Measurements from ENCODE around the gene EHD1. TPM values are rescaled to one million over a fixed set of nuclear protein-coding genes. Genes with fewer than 3 reads are reported as not detected.
A peak's percentile ranks its signal among the peaks of the same experiment; 100 is the strongest.

The EHD1 gene
- total RNA-seq, 4 donors from 2014 or later: 47.8 to 85.4 (median 76.8) TPM

- TF ChIP-seq POLR2AphosphoS5 (IDR thresholded peaks at IDR 0.05): no peak
- TF ChIP-seq CTCF (IDR thresholded peaks at IDR 0.05): no peak
- no peak for TF ChIP-seq POLR2A (IDR thresholded peaks at IDR 0.05)
- no peak for TF ChIP-seq EP300 (IDR thresholded peaks at IDR 0.05)
- H3K27ac ChIP-seq: peak overlapping the region; percentile 67
- DNase-seq (ENCODE audit: low spot score in 2 of 2): no peak
- peaks cover 78% of the 10 kb centered on the region for H3K4me1 ChIP-seq
- peaks cover 22% of the 10 kb centered on the region for H3K36me3 ChIP-seq
- WGBS: 55% methylated on average over 9 of the region's 21 CpGs
- no peaks in the 10 kb centered on the region for H3K27me3 ChIP-seq
- no peak overlapping the region for H3K4me3 ChIP-seq
- no peaks in the 10 kb centered on the region for H3K9me3 ChIP-seq
Measured at GRCh38 chr11:64868904-64869570, 9.4 kb downstream of the EHD1 start.

GRCh38 chr11:64867748-64868462, 10.5 kb downstream of the EHD1 start:
- Histone ChIP-seq H3K27ac (peak overlapping the region; percentile 67), H3K9me3 (no peaks in the 10 kb centered on the region), H3K4me1 (peaks cover 82% of the 10 kb centered on the region), H3K36me3 (peaks cover 13% of the 10 kb centered on the region), H3K27me3 (no peaks in the 10 kb centered on the region), H3K4me3 (no peak overlapping the region)
- DNase-seq (ENCODE audit: low spot score in 2 of 2): no peak
- TF ChIP-seq CTCF (IDR thresholded peaks at IDR 0.05): no peak
- no peak for TF ChIP-seq POLR2AphosphoS5 (IDR thresholded peaks at IDR 0.05)
- TF ChIP-seq POLR2A (IDR thresholded peaks at IDR 0.05): no peak
- no peak for TF ChIP-seq EP300 (IDR thresholded peaks at IDR 0.05)
- 61% methylated on average over 28 of the region's 28 CpGs for WGBS

- 96% methylated on average over 4 of the region's 4 CpGs for WGBS
- TF ChIP-seq POLR2AphosphoS5 (IDR thresholded peaks at IDR 0.05) (no peak), EP300 (IDR thresholded peaks at IDR 0.05) (no peak), POLR2A (IDR thresholded peaks at IDR 0.05) (no peak), CTCF (IDR thresholded peaks at IDR 0.05) (no peak)
- peaks cover 76% of the 10 kb centered on the region for H3K4me1 ChIP-seq
Measured at GRCh38 chr11:64866173-64866491, 12.3 kb downstream of the EHD1 start.

GRCh38 chr11:64865286-64866172, 12.9 kb downstream of the EHD1 start:
- H3K27ac ChIP-seq: peak overlapping the region; percentile 82
- H3K4me1 ChIP-seq: peaks cover 70% of the 10 kb centered on the region
- H3K27me3 ChIP-seq: no peaks in the 10 kb centered on the region
- 64% methylated on average over 9 of the region's 15 CpGs for WGBS
- H3K9me3 ChIP-seq: no peaks in the 10 kb centered on the region
- peak overlapping the region; percentile 13 for H3K4me3 ChIP-seq
- H3K36me3 ChIP-seq: no peaks in the 10 kb centered on the region
- no peak for DNase-seq (ENCODE audit: low spot score in 2 of 2)
- no peak for TF ChIP-seq CTCF (IDR thresholded peaks at IDR 0.05)
- no peak for TF ChIP-seq POLR2A (IDR thresholded peaks at IDR 0.05)
- TF ChIP-seq POLR2AphosphoS5 (IDR thresholded peaks at IDR 0.05): no peak
- no peak for TF ChIP-seq EP300 (IDR thresholded peaks at IDR 0.05)

More at GRCh38 chr11:64866173-64866491, 12.3 kb downstream of the EHD1 start:
- Histone ChIP-seq H3K27me3 (no peaks in the 10 kb centered on the region), H3K9me3 (no peaks in the 10 kb centered on the region), H3K27ac (peak overlapping the region; percentile 0), H3K36me3 (peaks cover 3% of the 10 kb centered on the region), H3K4me3 (no peak overlapping the region)
- no peak for DNase-seq (ENCODE audit: low spot score in 2 of 2)
